ENCODE results near the gene ABLIM3. TPM values are rescaled to one million over a fixed set of nuclear protein-coding genes. Genes with fewer than 3 reads are reported as not detected.

The ABLIM3 gene
- total RNA-seq, 6 experiments from 2014 or later: 29.3 to 54.1 (median 48.3) TPM

DNA sequence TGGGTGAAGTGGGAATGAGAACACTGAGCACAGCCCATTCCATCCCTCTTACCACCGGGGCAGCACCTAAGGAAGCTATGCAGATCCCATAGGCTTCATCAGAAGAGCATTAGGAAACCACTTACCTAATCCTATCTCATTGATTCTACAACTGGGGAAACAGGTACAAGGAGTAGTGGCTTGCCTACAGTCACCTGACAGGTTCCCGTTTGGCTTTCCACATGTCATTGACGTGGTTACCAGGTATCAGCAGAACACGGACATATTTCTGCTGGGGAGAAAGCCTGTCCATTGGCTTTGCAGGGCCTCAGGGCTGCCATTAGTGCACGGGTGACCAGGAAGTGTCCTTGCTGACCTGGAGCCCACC is 141.7 kb downstream of the ABLIM3 start:
- Mint-ChIP-seq H3K27me3 (ENCODE audit: insufficient read depth) (no peaks in the 10 kb centered on the region; the same call in none of the 2 replicates), H3K4me3 (no peak overlapping the region), H3K4me1 (ENCODE audit: low read depth) (peaks cover 21% of the 10 kb centered on the region), H3K27ac (no peak overlapping the region), H3K9me3 (no peaks in the 10 kb centered on the region), H3K36me3 (ENCODE audit: low read depth) (no peaks in the 10 kb centered on the region; the same call in 1 of the 2 replicates)
- no peak for DNase-seq
- TF ChIP-seq, protein P1, sequence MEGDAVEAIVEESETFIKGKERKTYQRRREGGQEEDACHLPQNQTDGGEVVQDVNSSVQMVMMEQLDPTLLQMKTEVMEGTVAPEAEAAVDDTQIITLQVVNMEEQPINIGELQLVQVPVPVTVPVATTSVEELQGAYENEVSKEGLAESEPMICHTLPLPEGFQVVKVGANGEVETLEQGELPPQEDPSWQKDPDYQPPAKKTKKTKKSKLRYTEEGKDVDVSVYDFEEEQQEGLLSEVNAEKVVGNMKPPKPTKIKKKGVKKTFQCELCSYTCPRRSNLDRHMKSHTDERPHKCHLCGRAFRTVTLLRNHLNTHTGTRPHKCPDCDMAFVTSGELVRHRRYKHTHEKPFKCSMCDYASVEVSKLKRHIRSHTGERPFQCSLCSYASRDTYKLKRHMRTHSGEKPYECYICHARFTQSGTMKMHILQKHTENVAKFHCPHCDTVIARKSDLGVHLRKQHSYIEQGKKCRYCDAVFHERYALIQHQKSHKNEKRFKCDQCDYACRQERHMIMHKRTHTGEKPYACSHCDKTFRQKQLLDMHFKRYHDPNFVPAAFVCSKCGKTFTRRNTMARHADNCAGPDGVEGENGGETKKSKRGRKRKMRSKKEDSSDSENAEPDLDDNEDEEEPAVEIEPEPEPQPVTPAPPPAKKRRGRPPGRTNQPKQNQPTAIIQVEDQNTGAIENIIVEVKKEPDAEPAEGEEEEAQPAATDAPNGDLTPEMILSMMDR (IDR thresholded peaks at IDR 0.05): no peak

DNA sequence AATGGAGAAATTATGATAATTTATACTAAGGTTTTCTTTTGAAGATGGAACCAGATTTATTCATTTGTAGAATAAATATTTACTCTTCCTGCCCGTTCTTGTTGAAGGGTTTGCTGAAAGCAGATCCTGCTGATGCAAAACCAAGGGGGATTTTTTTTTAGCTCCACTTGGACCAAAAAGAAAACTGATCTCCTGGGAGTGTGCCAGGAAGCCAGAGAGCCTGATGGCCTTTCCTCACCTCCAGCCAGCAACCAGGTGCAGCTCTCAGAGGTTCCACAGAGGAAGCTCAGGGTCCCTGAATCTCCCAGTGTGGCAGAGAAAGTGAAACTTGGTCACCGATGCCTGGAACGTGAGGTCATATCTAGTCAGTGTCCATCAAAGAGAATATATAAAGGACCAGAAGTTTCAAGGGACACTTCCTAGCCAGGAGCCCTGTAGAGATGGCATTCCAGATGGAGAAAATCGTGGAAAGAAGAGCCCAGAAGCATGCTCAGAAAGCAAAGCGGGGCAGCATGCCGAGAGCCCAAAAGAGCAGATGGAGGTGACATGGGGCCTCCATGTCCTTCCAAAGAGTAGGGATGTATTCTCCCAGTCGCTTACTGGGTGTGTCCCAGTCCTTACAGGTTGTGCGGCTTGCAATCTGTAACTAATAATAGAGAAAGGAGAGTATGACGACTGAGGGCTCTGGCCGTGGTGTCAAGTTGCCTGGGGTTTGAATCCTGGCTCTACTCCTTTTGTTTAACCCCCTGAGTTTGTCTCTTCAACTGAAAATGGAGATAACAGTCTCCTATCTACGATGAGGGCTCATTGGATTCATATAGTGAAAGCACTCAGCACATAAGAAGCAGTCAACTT is 142.6 kb downstream of the ABLIM3 start:
- H3K4me1 Mint-ChIP-seq (ENCODE audit: low read depth): peaks cover 21% of the 10 kb centered on the region
- H3K27ac Mint-ChIP-seq: no peak overlapping the region
- no peaks in the 10 kb centered on the region for H3K36me3 Mint-ChIP-seq (ENCODE audit: low read depth)
- no peaks in the 10 kb centered on the region; the same call in none of the 2 replicates for H3K27me3 Mint-ChIP-seq (ENCODE audit: insufficient read depth)
- DNase-seq: no peak
- TF ChIP-seq, protein P1 (IDR thresholded peaks at IDR 0.05): no peak
- no peaks in the 10 kb centered on the region for H3K9me3 Mint-ChIP-seq
- H3K4me3 Mint-ChIP-seq: no peak overlapping the region

DNA sequence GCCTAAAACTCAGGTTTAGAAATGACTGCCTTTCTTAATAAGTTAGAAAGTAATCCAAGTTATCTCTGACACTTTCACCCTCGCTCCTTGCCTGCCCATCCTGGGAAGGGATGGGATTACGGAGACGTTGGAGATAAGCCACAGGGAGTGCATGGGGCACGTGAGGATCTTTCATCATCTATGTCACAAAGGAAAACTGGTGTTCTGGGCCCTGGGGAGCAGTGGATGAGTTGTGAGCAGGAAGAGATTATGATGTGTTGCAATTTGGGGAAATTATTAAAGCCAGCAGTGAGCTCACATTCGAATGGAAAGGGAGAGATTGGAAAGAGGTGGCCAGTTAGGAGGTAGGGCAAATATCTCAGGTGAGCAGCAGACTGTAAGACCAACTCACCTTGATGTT is 143.2 kb downstream of the ABLIM3 start:
- H3K9me3 Mint-ChIP-seq: no peaks in the 10 kb centered on the region
- no peak for DNase-seq
- H3K4me3 Mint-ChIP-seq: no peak overlapping the region
- H3K4me1 Mint-ChIP-seq (ENCODE audit: low read depth): peaks cover 25% of the 10 kb centered on the region
- TF ChIP-seq, protein P1 (IDR thresholded peaks at IDR 0.05): no peak
- no peak overlapping the region for H3K27ac Mint-ChIP-seq
- no peaks in the 10 kb centered on the region for H3K36me3 Mint-ChIP-seq (ENCODE audit: low read depth)
- H3K27me3 Mint-ChIP-seq (ENCODE audit: insufficient read depth): no peaks in the 10 kb centered on the region; the same call in none of the 2 replicates

- H3K36me3 Mint-ChIP-seq (ENCODE audit: low read depth): no peaks in the 10 kb centered on the region
- no peak overlapping the region for H3K4me3 Mint-ChIP-seq
- H3K27ac Mint-ChIP-seq: no peak overlapping the region
- TF ChIP-seq, protein P1 (IDR thresholded peaks at IDR 0.05): no peak
- no peak for DNase-seq
- peaks cover 19% of the 10 kb centered on the region for H3K4me1 Mint-ChIP-seq (ENCODE audit: low read depth)
- H3K27me3 Mint-ChIP-seq (ENCODE audit: insufficient read depth): no peaks in the 10 kb centered on the region; the same call in none of the 2 replicates
- H3K9me3 Mint-ChIP-seq: no peaks in the 10 kb centered on the region
These were observed 143.9 kb downstream of the ABLIM3 start for GRCh38 chr5:149285153-149285552.

DNA sequence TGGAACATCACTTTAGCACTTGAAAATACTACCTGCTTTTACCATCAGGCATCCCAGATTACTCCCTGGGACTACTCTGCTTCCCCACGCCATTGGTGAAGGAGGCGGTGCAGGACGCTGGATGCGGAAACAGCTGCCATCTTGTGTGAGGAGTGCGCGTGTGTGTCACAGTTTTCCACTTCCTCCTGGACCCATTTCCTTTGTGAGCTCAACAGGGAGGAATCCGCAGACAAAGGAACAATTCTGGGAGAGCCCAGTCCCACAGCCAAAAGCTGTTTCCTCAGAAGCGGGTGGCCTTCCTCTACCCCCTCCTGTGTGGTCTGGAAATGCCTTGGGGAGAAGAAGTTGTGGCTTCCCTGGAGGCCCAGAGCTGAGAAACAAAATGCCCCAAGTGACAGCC is 147.1 kb downstream of the ABLIM3 start:
- DNase-seq: no peak
- no peaks in the 10 kb centered on the region for H3K9me3 Mint-ChIP-seq
- peaks cover 19% of the 10 kb centered on the region for H3K4me1 Mint-ChIP-seq (ENCODE audit: low read depth)
- no peak overlapping the region for H3K4me3 Mint-ChIP-seq
- TF ChIP-seq, protein P1 (IDR thresholded peaks at IDR 0.05): no peak
- H3K27ac Mint-ChIP-seq: no peak overlapping the region
- H3K36me3 Mint-ChIP-seq (ENCODE audit: low read depth): no peaks in the 10 kb centered on the region
- no peaks in the 10 kb centered on the region; the same call in 1 of the 2 replicates for H3K27me3 Mint-ChIP-seq (ENCODE audit: insufficient read depth)

Measured in HFFc6 (cell line).